Adrenal gland (tissue), 5 donors: Measurements from ENCODE around the gene TMEM258.

Experiments used
- POLR2A ChIP-seq, 2 donors: fragments of 450-650 bp; IDR thresholded peaks; one replicate each; pipeline ENCODE4 v1.6.1; 2017; ENCODE audit warnings: antibody characterized with exemption in 2 of 2, mild to moderate bottlenecking in 2 of 2, moderate library complexity in 1 of 2
- TF ChIP-seq, protein P1 (sequence below), 6 experiments: fragments of 450-650 bp in 4 of 6; fragments of 200-600 bp in 2 of 6; sonication (generic) in 1 of 6; IDR thresholded peaks; 1 replicate in 5 of 6; 2 replicates in 1 of 6; pipeline versions ENCODE4 v1.5.1 to v1.8.0; 2016 to 2021; ENCODE audit warnings: antibody characterized with exemption in 6 of 6, mild to moderate bottlenecking in 2 of 6, moderate library complexity in 1 of 6
- donor health status: DM: no; HTN: no; CAD: no.

DNA sequence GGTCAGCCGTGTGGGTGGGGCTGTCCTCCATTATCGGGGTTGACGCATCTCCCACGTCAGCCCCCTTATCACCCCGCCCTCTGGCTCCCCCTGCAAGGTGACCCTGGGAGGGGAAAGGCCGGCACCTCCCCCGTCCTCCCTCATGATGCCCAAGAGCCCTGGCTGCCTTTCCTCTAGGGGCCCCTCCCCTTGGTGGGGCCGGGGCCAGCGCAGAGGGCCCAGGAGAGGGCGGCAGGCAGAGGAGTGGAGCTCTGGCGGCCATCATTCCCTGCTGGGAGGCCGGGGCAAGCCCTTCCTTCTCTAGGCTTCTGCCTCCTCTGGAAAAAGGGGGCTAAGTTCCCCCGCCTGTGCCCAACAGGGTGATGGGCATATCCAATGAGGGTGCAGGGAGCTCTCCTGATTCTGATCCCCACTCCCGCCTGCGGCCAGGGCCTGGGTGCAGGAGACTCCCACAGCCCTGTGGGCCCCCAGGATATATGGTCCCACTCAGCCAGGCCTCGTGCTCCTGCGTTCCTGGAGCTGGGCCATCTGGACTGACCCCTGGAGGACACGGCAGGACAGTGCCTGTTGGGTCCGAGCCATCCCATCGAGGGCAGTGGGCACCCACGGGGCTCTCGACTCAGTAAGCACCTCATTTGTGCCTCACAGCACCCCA, 27.7 kb downstream of the TMEM258 start:
- TF ChIP-seq, protein P1, sequence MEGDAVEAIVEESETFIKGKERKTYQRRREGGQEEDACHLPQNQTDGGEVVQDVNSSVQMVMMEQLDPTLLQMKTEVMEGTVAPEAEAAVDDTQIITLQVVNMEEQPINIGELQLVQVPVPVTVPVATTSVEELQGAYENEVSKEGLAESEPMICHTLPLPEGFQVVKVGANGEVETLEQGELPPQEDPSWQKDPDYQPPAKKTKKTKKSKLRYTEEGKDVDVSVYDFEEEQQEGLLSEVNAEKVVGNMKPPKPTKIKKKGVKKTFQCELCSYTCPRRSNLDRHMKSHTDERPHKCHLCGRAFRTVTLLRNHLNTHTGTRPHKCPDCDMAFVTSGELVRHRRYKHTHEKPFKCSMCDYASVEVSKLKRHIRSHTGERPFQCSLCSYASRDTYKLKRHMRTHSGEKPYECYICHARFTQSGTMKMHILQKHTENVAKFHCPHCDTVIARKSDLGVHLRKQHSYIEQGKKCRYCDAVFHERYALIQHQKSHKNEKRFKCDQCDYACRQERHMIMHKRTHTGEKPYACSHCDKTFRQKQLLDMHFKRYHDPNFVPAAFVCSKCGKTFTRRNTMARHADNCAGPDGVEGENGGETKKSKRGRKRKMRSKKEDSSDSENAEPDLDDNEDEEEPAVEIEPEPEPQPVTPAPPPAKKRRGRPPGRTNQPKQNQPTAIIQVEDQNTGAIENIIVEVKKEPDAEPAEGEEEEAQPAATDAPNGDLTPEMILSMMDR (IDR thresholded peaks at IDR 0.05): no peak
- no peak for TF ChIP-seq POLR2A (IDR thresholded peaks at IDR 0.05)
